EH (cell line): ENCODE measurements around the gene ATP1B3.
"Not testable (repeated sequence)": the region's sequence is repeated elsewhere in the genome, so short reads cannot be mapped to it uniquely, and the experiment has no call there.

Source experiments
- DNase-seq: peaks from one replicate; pipeline ENCODE4 v3.0.0-alpha.2; 2015; ENCODE audit warnings: low read depth

ATP1B3 gene

DNA sequence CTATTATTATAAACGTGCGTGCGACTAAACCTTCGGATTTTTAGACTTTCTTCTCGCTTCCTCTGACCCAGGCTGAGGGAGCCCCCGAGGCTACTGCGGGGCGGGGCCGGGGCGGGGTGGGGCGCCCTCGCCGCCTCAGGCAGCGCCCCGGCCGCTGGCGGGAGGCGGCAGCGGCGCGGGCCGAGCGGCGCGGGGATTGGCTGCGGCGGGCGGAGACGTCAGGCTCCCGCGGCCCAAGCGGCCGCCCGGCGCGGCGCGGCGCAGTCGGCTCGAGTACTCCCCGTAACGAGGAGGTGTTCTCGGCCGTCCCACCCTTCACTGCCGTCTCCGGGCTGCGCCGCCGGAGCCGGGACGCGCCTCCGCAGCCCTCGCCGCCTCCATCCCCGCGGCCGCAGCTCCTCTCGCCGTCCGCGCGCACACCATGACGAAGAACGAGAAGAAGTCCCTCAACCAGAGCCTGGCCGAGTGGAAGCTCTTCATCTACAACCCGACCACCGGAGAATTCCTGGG lies at the start of gene ATP1B3:
TSS of gene ATP1B3 (plus strand) at position 263 of the 510 bp plus-strand sequence. CDS start at position 422, 159 bp downstream.
- DNase-seq: peak; percentile 86

DNA sequence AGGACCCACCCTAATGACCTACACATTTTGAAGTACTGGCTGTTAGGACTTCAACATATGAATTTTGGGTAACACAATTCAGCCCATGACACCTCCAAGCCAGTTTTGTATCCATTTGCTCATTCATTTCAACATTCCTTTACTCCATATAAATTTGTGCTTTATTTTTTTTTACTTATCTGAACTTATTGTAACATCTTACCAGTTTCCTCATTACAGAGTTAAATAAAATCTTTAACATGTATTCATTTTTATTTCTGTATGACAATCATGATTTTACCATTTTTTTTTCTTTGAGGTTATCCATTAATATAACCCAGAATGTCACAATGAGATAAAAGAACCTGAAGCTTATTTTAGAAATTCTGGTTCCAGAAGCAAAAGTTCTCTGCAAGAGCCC lies 48.0 kb upstream of the ATP1B3 start:
- DNase-seq: no peak

DNA sequence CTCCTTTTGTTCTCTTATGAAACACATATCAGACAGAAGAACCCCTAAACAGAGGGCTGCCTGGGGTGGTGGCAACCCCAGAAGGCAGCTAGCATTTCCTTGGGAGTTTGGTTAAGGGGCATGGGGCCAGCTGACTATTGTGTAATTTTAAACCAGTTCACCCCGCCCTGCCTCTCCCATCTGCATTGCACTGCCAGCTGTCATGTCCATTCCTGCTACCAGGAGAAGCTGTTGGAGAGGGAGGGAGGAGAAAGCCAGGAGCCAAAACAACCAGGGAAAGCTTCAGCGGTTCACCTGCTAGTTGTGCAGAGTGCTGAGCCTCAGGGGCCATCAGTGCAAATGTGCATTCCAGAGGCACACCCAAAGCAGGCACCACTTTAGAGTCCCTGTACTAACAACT lies 47.6 kb upstream of the ATP1B3 start:
- DNase-seq: peak; percentile 35

DNA sequence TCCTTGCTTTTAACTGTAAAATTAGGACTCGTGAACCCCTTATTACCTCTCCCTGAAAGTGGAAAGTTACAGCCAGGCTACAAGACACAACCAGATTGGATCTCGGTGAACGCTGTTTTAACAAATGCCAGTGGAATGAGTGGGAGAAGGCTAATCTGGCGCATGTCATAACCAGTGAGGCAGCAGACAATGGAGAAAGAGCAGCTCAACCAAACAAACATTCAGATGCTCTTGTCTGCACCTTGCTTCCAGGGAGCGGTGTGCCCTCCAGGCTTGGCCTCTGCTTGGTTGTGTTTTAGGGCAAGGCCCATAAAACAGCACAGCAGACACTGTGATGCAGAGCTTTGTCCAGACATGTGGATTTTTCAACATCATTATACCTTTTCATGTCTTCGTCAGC lies 45.9 kb upstream of the ATP1B3 start:
- DNase-seq: no peak

DNA sequence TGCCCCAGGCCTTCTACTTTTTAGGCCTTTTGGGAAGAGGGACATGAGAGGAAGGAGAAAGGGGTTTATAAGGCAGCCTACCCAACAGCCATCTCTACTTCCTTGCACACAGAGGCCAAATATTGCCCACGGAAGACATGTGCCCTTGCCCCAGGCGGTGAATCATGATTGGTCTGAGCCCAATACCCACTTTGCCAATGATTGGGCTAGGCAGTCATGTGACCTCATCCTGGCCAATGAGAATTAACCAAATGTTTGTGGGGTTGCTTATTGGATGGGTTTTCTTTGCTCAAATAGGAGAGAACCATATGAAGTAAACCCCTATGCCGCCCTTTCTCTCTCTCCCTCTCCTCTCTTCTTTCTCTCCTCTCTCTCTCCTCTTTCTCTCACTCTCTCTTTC lies 42.2 kb upstream of the ATP1B3 start:
- no peak for DNase-seq

DNA sequence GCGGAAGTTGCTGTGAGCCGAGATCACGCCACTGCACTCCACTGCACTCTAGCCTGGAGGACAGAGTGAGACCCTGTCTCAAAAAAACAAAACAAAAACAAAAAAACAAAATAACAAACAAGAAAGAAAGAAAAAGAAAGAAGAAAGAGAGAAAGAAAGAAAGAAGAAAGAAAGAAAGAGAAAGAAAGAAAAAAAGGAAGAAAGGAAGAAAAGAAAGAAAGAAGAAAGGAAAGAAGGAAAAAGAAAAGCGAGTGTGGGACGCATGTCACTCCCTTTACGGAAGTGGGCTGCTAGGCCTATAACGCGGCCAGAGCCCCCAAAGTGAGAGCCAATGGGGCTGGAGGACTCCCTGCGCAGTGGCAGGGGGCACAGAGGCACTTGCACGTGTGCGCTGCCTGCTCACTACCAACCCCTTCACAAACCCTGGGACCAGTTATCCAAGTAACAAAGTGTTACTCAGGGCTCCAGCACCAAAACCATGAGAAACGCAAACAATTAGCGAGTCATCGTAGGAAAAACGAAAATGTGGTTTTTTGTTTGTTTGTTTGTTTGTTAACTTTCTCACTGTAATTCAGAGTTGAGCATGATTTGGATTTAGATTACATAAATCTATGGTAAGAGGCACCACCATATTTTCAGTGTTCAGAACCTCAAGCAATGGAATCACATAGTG lies 40.8 kb upstream of the ATP1B3 start:
- DNase-seq: no peak

DNA sequence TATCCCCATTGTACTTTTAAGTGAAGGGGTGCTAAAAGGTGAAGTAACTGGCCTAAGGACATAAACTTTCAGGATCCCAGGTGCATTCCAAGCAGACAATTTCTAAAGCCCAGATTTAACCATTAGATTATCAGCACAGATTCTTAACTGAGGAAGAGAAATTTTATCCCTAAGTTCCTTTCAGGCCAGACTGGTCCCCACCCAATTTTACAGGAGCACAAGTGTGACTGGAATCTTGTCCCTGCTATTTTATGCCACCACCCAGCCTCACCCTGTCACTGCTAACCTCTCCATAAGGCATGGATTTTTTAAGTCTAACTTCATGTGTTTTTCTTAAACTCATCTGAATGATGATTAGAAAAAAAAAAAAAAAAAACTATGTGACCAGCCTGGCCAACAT lies 37.1 kb upstream of the ATP1B3 start:
- no peak for DNase-seq

DNA sequence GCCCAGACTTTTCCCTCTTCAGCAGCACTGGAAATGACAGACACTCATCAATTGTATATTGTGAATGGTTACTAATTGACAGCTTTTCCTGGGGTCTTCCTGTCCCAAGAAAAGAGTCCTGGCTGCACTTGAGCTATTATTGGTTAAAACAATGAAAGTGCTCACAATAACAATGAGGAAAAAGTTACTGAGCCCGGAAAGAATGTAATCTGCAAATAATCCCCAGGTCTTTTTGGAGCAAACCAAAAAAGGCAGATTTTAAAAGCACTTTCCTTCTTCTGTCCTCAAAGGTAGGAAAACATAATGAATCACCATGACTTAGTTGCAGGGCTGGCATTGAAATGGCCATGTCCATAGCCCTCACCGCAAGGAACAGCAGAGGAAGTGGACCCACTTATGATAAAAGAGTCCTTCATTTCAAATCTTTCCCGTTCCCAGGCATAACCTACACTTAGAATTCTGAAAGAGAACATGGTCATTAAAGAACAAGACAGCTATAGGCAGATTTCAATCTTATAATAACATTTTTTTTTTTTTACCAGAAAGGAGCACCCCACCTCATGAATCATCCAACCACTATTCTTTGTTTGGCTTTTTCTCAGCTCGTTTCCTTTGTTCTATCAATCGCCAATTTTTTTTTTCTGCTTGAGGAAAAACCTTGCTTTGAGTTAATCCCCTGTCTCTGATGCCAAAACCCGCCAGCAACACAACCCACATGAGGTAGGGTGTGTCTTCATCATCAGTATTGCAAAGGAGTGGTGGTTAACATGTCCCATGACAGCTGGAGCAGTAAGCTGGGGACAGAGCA lies 35.5 kb upstream of the ATP1B3 start:
- peak; percentile 52 for DNase-seq

DNA sequence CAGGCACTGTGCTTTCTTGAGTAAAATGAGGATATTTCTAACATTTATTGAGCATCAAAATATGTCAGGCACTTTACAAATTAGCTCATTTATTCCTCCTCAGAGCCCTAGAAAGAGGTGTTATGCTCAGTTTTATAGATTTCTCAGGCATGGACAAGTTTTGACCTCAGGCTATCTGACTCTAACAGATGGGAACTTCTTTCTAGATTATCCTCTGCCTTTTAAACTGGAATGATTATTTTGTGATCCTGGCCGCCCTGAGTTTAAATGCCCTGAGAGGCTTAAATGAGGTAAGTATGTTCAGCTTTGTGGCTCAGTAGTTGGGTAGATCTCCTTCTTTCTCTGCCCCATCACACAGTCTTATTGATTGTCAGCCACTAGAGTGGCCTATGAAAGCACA lies 32.3 kb upstream of the ATP1B3 start:
- no peak for DNase-seq

DNA sequence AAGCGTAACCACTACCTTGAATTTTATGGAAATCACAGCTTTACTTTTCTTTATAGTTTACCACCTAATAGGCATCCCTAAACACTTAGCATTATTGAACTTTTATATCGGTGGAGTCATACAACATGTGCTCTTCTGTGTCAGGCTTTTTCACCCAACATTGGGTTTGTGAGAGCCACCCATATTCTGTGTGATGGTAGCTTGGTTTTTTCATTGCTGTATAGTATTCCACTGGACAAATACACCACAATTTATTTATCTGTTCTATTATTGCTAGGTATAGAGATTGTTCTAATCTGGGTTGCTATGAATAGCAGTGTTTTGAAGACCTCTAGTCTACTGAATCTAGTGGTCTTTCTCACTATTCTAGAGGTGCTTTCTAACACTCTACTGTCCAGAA lies 31.6 kb upstream of the ATP1B3 start:
- no peak for DNase-seq

DNA sequence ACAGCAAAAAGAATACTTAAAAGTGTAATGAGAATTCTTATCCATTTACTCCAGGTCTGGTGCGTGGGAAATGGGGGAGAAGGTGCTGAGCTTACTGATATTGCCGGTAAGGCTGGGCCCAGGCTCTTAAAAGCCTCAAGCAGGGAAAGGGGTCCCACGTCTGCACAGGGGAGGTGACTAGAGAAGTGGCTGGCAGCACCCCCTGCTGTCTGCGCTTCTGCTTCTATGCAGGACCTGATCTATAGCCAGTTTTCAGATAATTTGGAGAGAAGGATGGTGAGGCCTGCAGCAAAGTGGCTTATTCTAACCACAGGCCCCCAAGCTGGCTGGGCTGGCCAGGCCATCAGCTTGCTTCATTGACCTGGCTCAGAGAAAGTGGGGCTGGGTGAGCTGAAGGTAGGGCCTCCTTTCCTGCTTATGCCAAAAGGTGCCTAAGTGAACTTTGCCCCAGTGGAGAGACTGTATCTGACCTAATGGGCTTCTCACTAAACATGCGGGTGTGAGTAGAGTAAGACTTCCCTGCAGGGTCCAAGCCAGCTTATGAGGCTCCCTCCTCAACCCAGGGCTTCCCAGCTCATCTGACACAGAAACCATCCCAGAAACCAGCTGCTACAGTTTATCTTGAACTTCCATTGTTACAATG lies 30.9 kb upstream of the ATP1B3 start:
- no peak for DNase-seq

DNA sequence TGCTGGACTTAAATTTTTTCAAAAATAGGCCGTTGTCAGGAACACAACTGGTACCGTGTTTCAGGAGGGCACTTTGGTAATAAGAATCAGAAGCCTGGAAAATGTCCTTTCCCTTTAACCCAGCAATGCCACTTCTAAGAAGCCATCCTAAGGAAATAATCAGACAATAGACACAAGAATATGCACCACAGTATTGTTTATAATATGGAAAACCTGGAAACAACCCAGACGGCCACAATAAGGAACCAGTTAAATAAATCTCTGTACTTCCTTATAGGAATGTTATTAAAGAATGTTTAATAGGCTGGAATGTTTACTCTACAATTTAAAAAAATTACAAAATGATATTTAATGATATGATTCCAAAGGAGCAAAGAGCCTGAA lies 30.4 kb upstream of the ATP1B3 start:
- no peak for DNase-seq

DNA sequence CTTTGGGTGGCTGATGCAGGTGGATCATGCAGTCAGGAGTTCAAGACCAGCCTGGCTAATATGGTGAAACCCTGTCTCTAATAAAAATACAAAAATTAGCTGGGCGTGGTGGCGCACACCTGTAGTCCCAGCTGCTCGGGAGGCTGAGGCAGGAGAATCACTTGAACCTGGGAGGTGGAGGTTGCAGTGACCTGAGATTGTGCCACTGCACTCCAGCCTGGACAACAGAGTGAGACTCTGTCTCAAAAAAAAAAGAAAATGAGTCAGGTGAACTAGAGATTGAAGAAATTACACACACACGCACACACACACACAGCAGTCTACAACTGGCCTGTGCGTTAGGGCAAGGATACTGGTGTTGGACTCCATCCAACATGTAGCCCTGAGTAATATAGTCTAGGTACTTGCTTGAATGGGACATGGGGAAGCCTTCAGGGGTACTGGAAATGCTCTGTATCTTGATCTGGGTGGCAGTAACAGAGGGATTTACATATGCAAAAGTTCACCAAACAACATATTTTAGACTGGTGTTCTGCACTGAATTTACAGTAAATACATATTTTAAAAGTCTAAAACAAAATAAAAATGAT lies 28.2 kb upstream of the ATP1B3 start:
- not testable (repeated sequence) for DNase-seq

DNA sequence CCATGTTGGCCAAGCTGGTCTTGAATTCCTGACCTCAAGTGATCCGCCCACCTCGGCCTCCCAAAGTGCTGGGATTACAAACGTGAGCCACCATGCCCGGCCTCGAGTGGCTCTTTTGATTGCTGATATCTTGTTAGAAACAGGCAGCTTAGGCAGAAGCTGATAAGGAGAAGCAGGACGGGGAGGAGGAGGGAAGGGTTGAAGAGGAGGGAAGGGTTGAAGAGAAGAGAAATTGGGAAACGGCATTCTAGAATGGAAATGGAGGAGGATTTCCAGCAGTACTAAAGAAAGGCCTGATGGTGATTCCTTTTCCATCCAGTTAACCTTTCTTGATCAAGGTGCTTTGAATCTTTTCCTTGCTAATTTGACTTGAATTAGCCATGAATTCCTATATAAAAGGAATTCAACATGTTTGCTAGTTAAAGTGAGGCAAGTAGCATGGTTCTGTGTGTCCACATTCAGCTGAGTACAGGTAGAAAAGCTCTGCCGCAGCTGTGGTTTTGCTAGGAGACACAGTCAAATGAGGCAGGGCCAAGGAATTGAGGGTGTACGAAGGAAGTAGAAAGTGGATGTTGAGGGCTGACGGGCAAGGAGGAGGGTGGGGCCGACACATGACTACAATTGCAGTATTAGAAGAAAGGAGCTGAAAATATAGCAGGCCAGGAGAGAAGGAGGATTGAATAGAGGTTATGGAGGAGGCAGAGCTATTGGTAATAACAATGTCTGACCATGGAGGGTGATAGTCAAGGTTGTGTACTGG lies 27.2 kb upstream of the ATP1B3 start:
- DNase-seq: no peak

DNA sequence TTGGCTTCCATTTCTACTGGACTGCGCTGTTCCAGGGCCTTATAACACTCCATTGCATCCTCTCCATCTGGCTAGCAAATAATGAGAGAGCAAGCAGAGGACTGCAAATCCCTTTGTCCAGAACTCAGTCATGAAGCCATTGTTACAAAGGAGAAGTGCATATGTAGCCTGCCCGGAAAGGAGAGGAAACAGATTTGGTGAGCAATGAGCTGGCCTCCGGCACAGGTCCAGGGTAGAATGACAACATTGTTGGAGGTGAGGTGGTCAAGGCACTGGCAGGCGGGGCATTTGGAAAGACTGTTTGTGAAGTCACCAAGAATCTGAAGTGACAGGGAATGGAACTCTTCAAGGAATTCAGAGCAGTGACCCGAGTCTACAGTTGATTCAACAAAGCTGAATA lies 25.0 kb upstream of the ATP1B3 start:
- no peak for DNase-seq

DNA sequence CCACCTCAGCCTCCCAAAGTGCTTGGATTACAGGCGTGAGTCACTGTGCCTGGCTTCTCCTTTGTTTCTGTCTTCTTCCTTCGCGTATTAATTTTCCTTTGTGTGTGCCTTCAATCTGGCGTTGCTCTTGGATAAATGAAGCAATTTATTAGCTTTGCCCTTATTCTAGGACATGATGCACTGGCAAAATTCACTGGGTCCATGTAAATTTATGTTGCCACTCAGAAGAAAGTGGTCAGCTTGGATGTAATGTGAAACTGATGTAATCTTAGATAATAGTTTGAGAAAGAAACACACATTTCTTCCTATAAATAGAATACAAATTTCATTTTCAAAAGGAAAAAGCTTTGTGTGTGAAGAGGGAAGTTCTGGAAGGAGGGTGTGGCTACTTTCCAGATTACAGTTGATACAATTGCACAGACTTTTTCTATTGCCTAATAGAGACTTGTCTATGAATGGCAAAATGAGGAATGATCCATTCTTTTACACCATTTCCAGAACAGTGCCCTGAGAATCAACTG lies 23.3 kb upstream of the ATP1B3 start:
- no peak for DNase-seq

DNA sequence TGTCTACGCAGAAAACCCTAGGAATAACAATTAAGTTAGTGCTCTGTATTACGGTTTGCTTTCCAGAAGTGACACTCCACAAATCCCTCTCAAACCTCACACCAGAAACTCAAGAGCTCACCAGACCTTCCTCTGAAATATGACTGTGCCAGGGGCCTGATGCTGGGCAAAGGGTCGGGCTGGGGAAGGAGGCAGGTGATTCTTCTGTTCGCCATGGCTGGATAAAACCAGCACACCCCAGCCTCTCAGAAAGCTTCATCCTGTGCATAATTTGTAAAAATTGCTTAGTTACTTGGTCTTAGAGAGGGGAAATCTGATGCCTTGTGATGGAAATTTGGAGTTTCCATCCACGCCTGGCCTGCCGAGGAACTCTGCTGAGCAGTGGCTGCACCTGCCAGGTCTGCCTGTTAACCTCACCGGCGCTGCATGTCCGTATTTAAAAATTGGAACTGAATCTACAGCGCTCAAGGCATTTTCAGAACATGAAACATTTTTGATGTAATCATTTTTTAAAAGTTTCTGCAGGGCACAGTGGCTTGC lies 22.7 kb upstream of the ATP1B3 start:
- no peak for DNase-seq

DNA sequence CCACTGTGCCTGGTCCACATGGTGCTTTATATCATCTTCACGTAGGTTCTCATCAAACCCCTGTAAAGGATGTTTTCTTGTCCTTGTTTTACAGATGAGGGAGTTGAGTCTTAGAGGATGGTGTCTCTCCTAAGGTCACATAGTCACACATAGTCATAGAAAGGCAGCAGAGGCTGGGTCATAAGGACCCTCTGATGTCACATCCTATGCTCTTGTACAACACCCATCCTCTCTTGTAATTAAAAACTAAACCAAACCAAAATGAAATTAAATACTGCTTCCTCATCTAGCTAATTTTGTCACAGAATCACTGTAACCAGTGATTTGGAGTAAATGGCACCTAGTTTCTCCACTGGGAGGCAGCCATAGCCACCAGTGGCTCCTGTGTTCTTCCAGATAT lies 21.8 kb upstream of the ATP1B3 start:
- DNase-seq: no peak

DNA sequence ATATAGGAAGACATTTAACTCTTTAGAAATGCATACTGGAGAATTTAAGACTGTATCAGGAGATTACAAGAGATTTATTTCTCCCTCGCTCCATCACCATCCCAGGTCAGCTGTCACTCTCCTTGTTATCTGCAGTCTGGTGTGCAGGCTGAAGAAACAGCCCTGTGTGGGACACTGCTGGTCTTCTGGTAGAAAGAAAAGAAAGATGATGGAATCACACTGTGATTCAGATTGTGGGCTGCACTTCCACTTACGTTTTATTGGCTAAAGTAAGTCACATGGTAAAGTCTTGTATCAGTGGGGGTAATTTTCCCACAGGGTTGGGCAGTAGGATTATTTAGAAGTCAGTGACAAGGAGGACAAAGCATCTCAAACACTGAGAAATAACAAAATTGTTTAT lies 18.1 kb upstream of the ATP1B3 start:
- peak; percentile 25 for DNase-seq

DNA sequence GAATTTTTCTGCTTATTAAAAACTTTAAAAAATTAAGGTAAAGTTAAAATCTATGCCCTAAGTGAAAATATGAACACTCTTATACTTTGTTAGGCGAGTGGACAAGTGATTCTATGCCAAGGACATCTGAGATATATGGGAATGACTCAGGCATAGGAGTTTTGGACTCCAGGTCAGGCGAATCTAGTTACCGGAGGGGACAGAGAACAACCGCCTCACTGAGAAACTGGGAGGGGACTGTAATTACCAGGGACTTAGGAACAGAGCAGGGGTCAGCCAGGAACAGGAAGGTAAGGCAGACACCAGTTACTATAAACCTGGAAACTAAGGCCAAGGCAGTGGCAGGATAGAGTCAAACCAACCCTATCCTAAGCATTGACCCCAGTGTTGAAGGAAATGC lies 16.8 kb upstream of the ATP1B3 start:
- no peak for DNase-seq

DNA sequence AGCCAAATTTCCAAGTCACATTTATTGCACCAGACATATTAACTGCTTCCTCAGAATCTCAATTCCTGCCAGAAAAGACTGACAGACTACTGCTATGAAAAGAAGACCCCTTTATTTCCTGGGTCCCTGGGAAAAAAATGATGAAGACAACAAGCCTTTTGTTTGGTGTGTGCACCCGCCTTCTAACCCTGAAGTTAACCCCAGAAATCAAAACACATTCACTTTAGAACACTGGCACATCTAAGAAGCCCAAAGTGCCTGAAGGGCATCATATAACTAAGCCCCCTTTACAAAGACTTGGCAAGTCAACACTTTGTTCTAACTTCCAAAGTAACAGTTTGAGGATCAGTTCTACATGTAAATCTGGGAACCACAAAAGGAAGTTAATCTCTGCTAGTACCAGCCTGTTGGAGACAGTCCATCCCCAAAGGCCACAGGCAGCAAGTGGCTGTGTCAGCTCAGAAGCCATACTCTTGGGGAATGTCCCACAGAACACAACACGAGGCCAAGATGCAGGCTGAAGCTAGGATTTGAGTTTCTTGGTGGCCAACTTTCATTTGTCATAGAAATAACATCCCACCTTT lies 16.3 kb upstream of the ATP1B3 start:
- DNase-seq: no peak
